RWPE1 (cell line): ENCODE measurements around the gene OR6C1.
"Not testable (repeated sequence)": the region's sequence is repeated elsewhere in the genome, so short reads cannot be mapped to it uniquely, and the experiment has no call there.

ENCODE experiments used
- CTCF ChIA-PET: fragments of 350-600 bp; sonication (Branson Sonifier 250); formaldehyde crosslinking; extraction: SDS; loops from one replicate; lab custom pipeline; 2021; lab: Yijun Ruan, JAX
- POLR2A ChIA-PET: fragments of 400-600 bp; formaldehyde crosslinking; extraction: SDS; loops from one replicate; lab custom pipeline; 2020; ENCODE audit warnings: antibody characterized with exemption; ENCODE audit not compliant: low non-redundant PET; lab: Yijun Ruan, JAX
- DNase-seq: peaks from one replicate; pipeline ENCODE4 v3.0.0; 2012; ENCODE audit warnings: low spot score
- H3K27ac ChIP-seq: fragments of 450-650 bp; 2 replicates; pipeline ENCODE4 v1.5.1; 2017
- TF ChIP-seq, protein P1 (sequence below): fragments of 450-650 bp; conservative IDR thresholded peaks from 2 replicates; pipeline ENCODE4 v1.5.1; 2017; ENCODE audit warnings: low read depth, mild to moderate bottlenecking

OR6C1 gene

DNA sequence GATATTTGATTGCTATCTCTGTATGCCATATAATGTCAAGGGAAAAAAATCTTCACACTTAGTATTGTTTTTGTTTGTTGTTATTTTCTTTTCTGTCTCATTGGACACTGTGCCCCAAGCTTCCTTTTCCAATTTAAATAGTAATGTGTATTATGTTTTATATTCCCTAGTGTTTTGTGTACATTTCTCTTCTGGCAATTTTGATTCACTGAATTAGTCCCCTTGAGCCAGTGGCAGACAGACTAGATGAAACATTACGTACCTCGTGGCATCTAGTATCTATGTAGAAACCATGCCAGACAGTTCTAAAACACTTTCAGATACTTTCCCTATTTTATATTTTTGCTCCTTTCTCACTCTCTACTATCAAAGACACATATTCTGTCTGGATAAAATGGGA lies at the start of gene OR6C1:
TSS of gene OR6C1 (plus strand) at position 301 of the 400 bp plus-strand sequence. CDS start 6,257 bp downstream, outside the sequence.
- ChIA-PET CTCF (interaction anchor here (0.6 kb wide), 1 partner anchor 60 kb away, joined by 4 read pairs; no protein-coding TSS in a partner anchor), POLR2A (no interaction called here)
- no peak for DNase-seq
- TF ChIP-seq, protein P1, sequence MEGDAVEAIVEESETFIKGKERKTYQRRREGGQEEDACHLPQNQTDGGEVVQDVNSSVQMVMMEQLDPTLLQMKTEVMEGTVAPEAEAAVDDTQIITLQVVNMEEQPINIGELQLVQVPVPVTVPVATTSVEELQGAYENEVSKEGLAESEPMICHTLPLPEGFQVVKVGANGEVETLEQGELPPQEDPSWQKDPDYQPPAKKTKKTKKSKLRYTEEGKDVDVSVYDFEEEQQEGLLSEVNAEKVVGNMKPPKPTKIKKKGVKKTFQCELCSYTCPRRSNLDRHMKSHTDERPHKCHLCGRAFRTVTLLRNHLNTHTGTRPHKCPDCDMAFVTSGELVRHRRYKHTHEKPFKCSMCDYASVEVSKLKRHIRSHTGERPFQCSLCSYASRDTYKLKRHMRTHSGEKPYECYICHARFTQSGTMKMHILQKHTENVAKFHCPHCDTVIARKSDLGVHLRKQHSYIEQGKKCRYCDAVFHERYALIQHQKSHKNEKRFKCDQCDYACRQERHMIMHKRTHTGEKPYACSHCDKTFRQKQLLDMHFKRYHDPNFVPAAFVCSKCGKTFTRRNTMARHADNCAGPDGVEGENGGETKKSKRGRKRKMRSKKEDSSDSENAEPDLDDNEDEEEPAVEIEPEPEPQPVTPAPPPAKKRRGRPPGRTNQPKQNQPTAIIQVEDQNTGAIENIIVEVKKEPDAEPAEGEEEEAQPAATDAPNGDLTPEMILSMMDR: no peak
- H3K27ac ChIP-seq: no peak within 1 kb of the TSS

DNA sequence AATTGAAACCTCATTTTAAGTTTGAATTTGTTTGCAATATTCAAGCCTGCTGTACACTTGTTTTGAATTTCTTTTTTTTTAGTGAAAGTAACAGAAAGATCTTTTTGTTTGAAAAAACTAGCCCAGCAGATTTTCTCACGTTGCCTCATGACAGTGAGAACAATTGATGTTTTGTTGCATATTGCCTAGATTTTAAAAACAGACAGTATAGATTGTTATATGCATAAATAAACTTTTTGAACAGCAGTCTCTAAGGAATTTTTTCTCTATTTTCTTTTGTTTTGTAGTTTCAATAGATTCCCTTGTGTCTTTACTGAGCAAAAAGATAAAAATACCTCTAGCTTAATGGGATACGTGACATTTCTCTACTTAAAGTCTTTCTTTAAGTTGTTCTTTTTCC lies 33.2 kb upstream of the OR6C1 start:
- no peak overlapping the region for H3K27ac ChIP-seq
- CTCF ChIA-PET: no interaction called here
- TF ChIP-seq, protein P1: no peak
- POLR2A ChIA-PET: no interaction called here
- DNase-seq: no peak

DNA sequence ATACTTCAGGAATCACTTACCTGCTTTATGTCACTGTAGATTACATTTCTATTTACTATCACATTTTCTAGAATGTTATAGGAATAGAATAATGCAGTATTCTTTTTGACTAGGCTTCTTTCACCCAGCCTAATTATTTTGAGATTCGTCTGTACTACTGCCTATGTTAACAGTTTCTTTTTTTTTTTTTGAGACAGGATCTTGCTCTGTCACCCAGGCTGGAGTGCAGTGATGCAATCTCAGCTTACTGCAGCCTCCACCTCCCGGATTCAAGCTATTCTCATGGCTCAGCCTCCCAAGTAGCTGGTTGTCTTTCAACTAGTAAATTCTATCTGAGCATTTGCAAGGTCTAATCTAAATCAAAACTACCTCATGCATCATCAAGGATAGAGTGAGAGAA lies 24.1 kb upstream of the OR6C1 start:
- DNase-seq: no peak
- ChIA-PET POLR2A (no interaction called here), CTCF (interaction anchor here (0.7 kb wide), 1 partner anchor 48 kb away, joined by 4 read pairs; no protein-coding TSS in a partner anchor)
- no peak overlapping the region for H3K27ac ChIP-seq
- TF ChIP-seq, protein P1: no peak

DNA sequence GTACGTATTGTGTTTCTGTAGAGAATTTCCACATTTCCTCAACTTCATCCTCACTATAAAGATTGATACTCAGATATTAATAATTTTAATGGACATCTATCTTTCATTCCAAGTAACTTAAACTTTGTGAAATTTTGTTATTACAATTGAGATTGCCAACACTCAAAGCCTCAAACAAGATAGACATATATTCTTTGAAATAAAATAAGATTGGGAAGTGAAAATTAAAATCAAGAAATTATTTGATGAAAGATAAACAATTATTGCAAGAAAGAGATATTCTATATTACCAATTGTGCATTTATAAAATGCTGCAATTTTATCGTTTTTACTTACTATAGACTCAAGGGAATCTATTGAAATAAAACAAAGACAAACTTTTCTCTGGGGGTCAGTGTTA lies 17.7 kb upstream of the OR6C1 start, which contains the start of gene OR6C6:
TSS of gene OR6C6 (minus strand) at position 101 of the 400 bp plus-strand sequence. CDS start 1,337 bp downstream, outside the sequence.
- DNase-seq: no peak
- TF ChIP-seq, protein P1: no peak
- H3K27ac ChIP-seq: no peak within 1 kb of the TSS
- ChIA-PET CTCF (interaction anchor here (0.6 kb wide), 1 partner anchor 9 kb away, joined by 4 read pairs; no protein-coding TSS in a partner anchor), POLR2A (no interaction called here)

DNA sequence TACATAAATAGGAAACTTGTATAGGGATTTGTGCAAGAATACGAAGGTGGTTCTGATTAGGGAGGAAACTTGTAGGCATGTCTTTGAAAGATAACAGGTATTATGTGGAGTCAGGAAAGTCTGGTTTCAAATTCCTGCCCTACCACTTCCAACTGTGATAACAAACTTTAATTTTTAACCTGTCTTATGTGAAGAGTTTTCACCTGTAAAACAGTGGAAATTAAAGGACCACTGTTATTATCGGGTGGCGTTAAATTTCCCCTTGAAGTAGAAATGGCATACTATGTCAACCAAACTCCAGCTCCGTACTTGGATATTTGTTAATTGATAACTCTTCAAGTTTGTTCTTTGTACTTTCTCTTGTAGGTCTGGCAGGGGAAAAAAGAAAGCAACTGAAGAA lies 6.1 kb downstream of the OR6C1 start:
- TF ChIP-seq, protein P1: no peak
- DNase-seq: no peak
- H3K27ac ChIP-seq: no peak overlapping the region
- ChIA-PET CTCF (no interaction called here), POLR2A (no interaction called here)

DNA sequence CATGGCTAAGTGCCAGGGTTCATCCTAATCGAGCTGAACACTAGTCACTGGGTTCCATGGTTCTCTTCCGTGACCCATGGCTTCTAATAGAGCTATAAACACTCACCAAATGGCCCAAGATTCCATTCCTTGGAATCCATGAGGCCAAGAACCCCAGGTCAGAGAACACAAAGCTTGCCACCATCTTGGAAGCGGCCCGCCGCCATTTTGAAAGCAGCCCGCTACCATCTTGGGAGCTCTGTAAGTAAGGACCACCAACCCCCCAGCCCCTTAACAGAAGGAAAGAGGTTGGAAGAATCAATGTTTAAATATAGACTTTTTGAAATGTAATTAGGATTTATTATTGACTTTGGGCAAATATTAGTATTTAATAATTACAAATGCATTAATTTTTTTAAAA lies 11.7 kb downstream of the OR6C1 start:
- CTCF ChIA-PET, DNase-seq, POLR2A ChIA-PET, H3K27ac ChIP-seq: not testable (repeated sequence)

DNA sequence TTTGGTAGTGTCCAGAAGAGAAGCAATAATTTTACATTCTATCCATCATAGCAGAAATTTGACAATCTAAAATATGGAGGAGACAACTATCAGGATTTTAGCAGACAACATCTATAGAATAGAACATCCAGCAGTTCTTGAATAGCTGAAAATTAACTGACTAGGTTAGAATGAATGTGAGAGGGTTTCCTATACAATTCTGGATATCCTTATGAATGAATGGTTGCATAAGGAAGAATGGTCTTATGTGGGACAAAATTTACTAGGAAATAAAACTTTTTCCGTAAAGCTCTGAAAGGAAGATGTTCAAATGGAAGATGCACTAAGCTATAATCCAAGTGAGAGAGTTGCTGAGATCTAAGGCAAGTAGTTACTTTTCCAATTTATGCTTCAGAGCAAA lies 16.3 kb downstream of the OR6C1 start, which contains the start of gene OR6C3:
TSS of gene OR6C3 (plus strand) at position 301 of the 400 bp plus-strand sequence. CDS start 955 bp downstream, outside the sequence.
- CTCF ChIA-PET: no interaction called here
- TF ChIP-seq, protein P1: no peak
- no peak for DNase-seq
- POLR2A ChIA-PET: no interaction called here
- no peak within 1 kb of the TSS for H3K27ac ChIP-seq
